HL-60/S4 (cell line): ENCODE results near the gene WFDC1.

Experiments
- in situ Hi-C: fragments of 300-500 bp; cut with MboI; formaldehyde crosslinking; loops from 2 replicates; pipeline ENCODE4 v1.14.3; 2022; ENCODE audit warnings: low sequenced_read_pairs

The WFDC1 gene

GRCh38 chr16:84369938-84370627, 75.4 kb downstream of the WFDC1 start:
- in situ Hi-C loops: no loop called here

GRCh38 chr16:84370723-84371552, 76.3 kb downstream of the WFDC1 start:
- in situ Hi-C loops: no loop called here

GRCh38 chr16:84371553-84371865, 76.8 kb downstream of the WFDC1 start:
- in situ Hi-C loops: no loop called here

GRCh38 chr16:84373907-84374489, 79.3 kb downstream of the WFDC1 start:
- in situ Hi-C loops: no loop called here

GRCh38 chr16:84378099-84378498, 83.4 kb downstream of the WFDC1 start:
- in situ Hi-C loops: no loop called here

GRCh38 chr16:84378567-84378966, 83.9 kb downstream of the WFDC1 start:
- in situ Hi-C loops: no loop called here

GRCh38 chr16:84379008-84379708, 84.5 kb downstream of the WFDC1 start:
- in situ Hi-C loops: no loop called here
